ACC112 (cell line): ENCODE data around the gene NOL12.
"Not testable (repeated sequence)": the region's sequence is repeated elsewhere in the genome, so short reads cannot be mapped to it uniquely, and the experiment has no call there.

Experiments
- H2AFZ ChIP-seq: fragments of 200-600 bp; sonication (generic); one replicate; pipeline ENCODE4 v1.6.0; 2017; ENCODE audit warnings: antibody characterized with exemption, low read length; ENCODE audit not compliant: unreplicated experiment
- H3K27ac ChIP-seq: fragments of 200-600 bp; sonication (generic); 2 replicates; pipeline ENCODE4 v1.5.1; 2014; ENCODE audit warnings: low read depth, mild to moderate bottlenecking, antibody characterized with exemption, low read length, moderate library complexity
- H3K27me3 ChIP-seq: fragments of 200-600 bp; sonication (generic); 2 replicates; pipeline ENCODE4 v1.6.1; 2014; ENCODE audit warnings: mild to moderate bottlenecking, antibody characterized with exemption, low read length, moderate library complexity, mixed read lengths; ENCODE audit not compliant: insufficient read depth
- H3K36me3 ChIP-seq: fragments of 200-600 bp; sonication (generic); 2 replicates; pipeline ENCODE4 v1.6.1; 2016; ENCODE audit warnings: mild to moderate bottlenecking, antibody characterized with exemption, low read length, moderate library complexity, mixed read lengths; ENCODE audit not compliant: insufficient read depth
- H3K4me1 ChIP-seq: fragments of 200-600 bp; sonication (generic); one replicate; pipeline ENCODE4 v1.6.1; 2016; ENCODE audit warnings: low read length, mixed read lengths; ENCODE audit not compliant: insufficient read depth, unreplicated experiment, control insufficient read depth
- H3K4me3 ChIP-seq: fragments of 200-600 bp; sonication (generic); 2 replicates; pipeline ENCODE4 v1.5.1; 2014; ENCODE audit warnings: mild to moderate bottlenecking, low read depth, low read length
- H3K79me2 ChIP-seq: fragments of 200-600 bp; sonication (generic); one replicate; pipeline ENCODE4 v1.6.0; 2016; ENCODE audit warnings: low read length; ENCODE audit not compliant: control insufficient read depth, unreplicated experiment, insufficient read depth

The NOL12 gene

GRCh38 chr22:37647928-37648327 is 38.2 kb upstream of the NOL12 start:
- Histone ChIP-seq H3K27ac (no peak overlapping the region), H3K79me2 (no peaks in the 10 kb centered on the region), H3K4me1 (no peaks in the 10 kb centered on the region), H2AFZ (no peak overlapping the region), H3K27me3 (no peaks in the 10 kb centered on the region), H3K4me3 (no peak overlapping the region), H3K36me3 (no peaks in the 10 kb centered on the region)

- Histone ChIP-seq H3K4me3 (no peak overlapping the region), H3K27ac (no peak overlapping the region), H3K79me2 (no peaks in the 10 kb centered on the region), H3K4me1 (no peaks in the 10 kb centered on the region), H3K27me3 (no peaks in the 10 kb centered on the region), H3K36me3 (no peaks in the 10 kb centered on the region), H2AFZ (no peak overlapping the region)
Measured at GRCh38 chr22:37650463-37651136, 35.5 kb upstream of the NOL12 start.

GRCh38 chr22:37654563-37655251 is 31.4 kb upstream of the NOL12 start:
- Histone ChIP-seq H3K27me3 (no peaks in the 10 kb centered on the region), H3K27ac (no peak overlapping the region), H2AFZ (no peak overlapping the region), H3K4me3 (no peak overlapping the region), H3K4me1 (peaks cover 6% of the 10 kb centered on the region), H3K36me3 (no peaks in the 10 kb centered on the region), H3K79me2 (peaks cover 7% of the 10 kb centered on the region)

GRCh38 chr22:37655252-37655563 is 30.9 kb upstream of the NOL12 start:
- Histone ChIP-seq H3K4me1 (peaks cover 10% of the 10 kb centered on the region), H3K4me3 (no peak overlapping the region), H2AFZ (no peak overlapping the region), H3K79me2 (peaks cover 12% of the 10 kb centered on the region), H3K36me3 (no peaks in the 10 kb centered on the region), H3K27ac (no peak overlapping the region), H3K27me3 (no peaks in the 10 kb centered on the region)

GRCh38 chr22:37656583-37656982 is 29.6 kb upstream of the NOL12 start:
- H3K36me3 ChIP-seq, H3K27ac ChIP-seq, H3K27me3 ChIP-seq: not testable (repeated sequence)

GRCh38 chr22:37657590-37658132 is 28.5 kb upstream of the NOL12 start:
- peaks cover 20% of the 10 kb centered on the region for H3K4me1 ChIP-seq
- H3K27me3 ChIP-seq: no peaks in the 10 kb centered on the region
- peak overlapping the region; percentile 79 for H2AFZ ChIP-seq
- H3K4me3 ChIP-seq: peak overlapping the region; percentile 79
- H3K27ac ChIP-seq: 0 out of 2 replicates have a peak overlapping the region, but pooled peaks have one; percentile 21
- H3K36me3 ChIP-seq: no peaks in the 10 kb centered on the region
- H3K79me2 ChIP-seq: peaks cover 33% of the 10 kb centered on the region

More at GRCh38 chr22:37656583-37656982, 29.6 kb upstream of the NOL12 start:
- Histone ChIP-seq H3K79me2 (peaks cover 26% of the 10 kb centered on the region), H3K4me1 (peaks cover 19% of the 10 kb centered on the region)
- not testable (repeated sequence) for H2AFZ ChIP-seq, H3K4me3 ChIP-seq

GRCh38 chr22:37658133-37659065 is 27.7 kb upstream of the NOL12 start, which contains the start of gene PDXP:
Gene PDXP, plus strand, starts transcription at chr22:37658723. Its CDS starts 60 bp downstream, at chr22:37658783.
- Histone ChIP-seq H3K36me3 (no peaks in the 10 kb centered on the region), H3K4me1 (peaks cover 20% of the 10 kb centered on the region), H3K27me3 (no peaks in the 10 kb centered on the region), H3K79me2 (peaks cover 33% of the 10 kb centered on the region), H3K27ac (0 out of 2 replicates have a peak within 1 kb of the TSS, but pooled peaks have one; percentile 21), H2AFZ (peak within 1 kb of the TSS; percentile 79), H3K4me3 (peak within 1 kb of the TSS; percentile 79)

- no peak overlapping the region for H2AFZ ChIP-seq
- peaks cover 20% of the 10 kb centered on the region for H3K4me1 ChIP-seq
Measured at GRCh38 chr22:37659066-37659896, 26.9 kb upstream of the NOL12 start.

GRCh38 chr22:37659897-37660708 is 26.0 kb upstream of the NOL12 start:
- Histone ChIP-seq H3K27me3 (no peaks in the 10 kb centered on the region), H2AFZ (no peak overlapping the region), H3K79me2 (peaks cover 37% of the 10 kb centered on the region), H3K36me3 (no peaks in the 10 kb centered on the region), H3K4me1 (peaks cover 20% of the 10 kb centered on the region), H3K27ac (no peak overlapping the region), H3K4me3 (peak overlapping the region; percentile 79)

More at GRCh38 chr22:37659066-37659896, 26.9 kb upstream of the NOL12 start:
- Histone ChIP-seq H3K4me3 (peak overlapping the region; percentile 79), H3K27ac (no peak overlapping the region), H3K79me2 (peaks cover 33% of the 10 kb centered on the region), H3K27me3 (no peaks in the 10 kb centered on the region), H3K36me3 (no peaks in the 10 kb centered on the region)
